DMS153 (cell line): ENCODE results near the gene OBSCN.

Source experiments
- DNase-seq: peaks from one replicate; lab custom pipeline; 2025; lab: John Stamatoyannopoulos, UW

OBSCN gene

DNA sequence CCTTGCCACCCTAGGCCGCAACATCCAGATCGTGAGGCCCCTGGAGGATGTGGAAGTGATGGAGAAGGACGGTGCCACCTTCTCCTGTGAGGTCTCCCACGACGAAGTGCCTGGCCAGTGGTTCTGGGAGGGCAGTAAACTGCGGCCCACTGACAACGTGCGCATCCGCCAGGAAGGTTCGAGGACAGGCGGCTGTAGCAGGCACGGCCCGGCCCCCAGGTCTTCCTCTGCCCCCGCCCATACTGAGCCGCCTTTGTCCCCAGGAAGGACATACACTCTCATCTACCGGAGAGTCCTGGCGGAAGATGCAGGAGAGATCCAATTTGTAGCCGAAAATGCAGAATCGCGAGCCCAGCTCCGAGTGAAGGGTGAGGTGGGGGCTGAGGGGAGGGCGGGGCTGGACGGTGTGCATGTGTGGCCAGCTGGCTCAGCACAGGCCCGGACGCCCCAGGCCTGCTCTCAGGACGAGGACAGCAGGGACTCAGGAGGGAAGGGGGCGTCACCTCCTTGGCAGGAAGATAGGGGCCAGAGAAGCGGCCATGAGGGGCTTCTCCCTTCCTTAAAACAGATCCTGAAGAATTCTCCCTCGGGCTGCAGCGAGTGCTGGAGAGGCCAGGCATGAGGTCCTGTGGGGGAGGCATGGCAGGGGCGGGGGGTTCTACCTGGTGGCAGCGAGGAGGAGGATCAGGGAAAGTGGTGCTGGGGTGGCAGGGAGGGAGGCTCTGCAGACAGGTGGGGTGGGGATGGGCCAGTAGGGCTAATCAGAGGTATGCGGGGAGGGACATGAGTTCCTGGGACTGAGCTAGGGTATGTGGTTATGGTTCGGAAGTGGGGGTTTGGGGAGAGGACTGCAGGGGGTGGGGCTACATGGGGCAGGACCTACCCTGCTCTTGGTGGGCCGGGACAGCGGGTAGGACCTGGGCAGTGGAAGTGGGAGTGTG is 69.9 kb downstream of the OBSCN start:
- no peak for DNase-seq

DNA sequence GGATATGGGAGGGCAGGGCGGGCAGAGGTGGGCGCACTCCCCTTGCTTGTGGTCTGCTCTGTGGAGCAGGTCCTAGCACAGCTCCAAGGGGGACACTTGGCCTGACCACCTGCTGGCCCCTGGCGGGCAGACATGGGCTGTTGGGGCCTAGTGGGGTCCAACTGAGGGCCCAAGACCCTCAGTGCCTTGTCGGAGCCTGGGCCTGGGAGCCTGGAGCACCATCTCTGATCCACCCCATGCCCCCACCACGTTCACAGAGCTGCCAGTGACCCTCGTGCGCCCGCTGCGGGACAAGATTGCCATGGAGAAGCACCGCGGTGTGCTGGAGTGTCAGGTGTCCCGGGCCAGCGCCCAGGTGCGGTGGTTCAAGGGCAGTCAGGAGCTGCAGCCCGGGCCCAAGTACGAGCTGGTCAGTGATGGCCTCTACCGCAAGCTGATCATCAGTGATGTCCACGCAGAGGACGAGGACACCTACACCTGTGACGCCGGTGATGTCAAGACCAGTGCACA is 70.6 kb downstream of the OBSCN start:
- DNase-seq = no peak

DNA sequence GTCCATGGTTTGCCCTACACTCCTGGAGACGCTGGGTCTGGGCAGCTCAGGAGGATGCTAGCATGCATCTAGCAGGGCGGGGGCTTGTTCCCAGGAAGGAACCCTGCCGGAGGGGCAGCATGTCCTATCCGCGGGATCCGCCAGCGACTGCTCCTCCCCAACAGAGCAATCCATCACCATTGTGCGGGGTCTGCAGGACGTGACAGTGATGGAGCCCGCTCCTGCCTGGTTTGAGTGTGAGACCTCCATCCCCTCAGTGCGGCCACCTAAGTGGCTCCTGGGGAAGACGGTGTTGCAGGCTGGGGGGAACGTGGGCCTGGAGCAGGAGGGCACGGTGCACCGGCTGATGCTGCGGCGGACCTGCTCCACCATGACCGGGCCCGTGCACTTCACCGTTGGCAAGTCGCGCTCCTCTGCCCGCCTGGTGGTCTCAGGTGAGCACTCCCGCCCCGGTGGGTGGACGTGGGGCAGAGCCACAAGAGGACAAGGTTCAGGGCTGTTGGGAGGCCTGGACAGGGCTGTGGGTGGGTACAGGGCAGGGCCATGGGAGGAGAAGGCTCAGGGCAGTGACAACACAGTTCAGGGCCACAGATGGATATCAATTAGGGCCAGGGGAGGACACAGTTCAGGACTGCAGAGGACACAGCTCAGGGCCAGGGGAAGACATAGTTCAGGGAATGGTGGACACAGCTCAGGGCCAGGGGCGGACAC is 71.3 kb downstream of the OBSCN start:
- DNase-seq = no peak

DNA sequence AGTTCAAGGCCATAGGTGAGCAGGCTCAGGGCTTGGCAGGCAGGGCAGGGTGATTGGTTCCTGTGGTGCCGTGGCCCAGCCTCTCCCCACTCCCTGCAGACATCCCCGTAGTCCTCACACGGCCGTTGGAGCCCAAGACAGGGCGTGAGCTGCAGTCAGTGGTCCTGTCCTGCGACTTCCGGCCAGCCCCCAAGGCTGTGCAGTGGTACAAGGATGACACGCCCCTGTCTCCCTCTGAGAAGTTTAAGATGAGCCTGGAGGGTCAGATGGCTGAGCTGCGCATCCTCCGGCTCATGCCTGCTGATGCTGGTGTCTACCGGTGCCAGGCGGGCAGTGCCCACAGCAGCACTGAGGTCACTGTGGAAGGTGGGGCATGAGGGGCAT is 71.9 kb downstream of the OBSCN start:
- DNase-seq = no peak

DNA sequence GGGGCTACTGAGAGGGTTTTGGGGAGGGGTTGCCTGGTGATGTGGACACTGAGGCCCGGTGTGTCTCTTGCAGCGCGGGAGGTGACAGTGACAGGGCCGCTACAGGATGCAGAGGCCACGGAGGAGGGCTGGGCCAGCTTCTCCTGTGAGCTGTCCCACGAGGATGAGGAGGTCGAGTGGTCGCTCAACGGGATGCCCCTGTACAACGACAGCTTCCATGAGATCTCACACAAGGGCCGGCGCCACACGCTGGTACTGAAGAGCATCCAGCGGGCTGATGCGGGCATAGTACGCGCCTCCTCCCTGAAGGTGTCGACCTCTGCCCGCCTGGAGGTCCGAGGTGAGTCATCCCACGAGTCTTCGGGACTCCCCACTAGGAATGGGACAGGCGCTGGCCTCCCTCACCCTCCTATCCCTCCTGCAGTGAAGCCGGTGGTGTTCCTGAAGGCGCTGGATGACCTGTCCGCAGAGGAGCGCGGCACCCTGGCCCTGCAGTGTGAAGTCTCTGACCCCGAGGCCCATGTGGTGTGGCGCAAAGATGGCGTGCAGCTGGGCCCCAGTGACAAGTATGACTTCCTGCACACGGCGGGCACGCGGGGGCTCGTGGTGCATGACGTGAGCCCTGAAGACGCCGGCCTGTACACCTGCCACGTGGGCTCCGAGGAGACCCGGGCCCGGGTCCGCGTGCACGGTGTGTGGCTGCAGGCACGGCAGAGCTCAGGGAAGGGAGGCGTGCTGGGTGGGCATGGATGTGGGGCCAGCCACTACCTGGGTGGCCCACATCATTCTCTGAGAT is 72.5 kb downstream of the OBSCN start:
- DNase-seq = no peak

DNA sequence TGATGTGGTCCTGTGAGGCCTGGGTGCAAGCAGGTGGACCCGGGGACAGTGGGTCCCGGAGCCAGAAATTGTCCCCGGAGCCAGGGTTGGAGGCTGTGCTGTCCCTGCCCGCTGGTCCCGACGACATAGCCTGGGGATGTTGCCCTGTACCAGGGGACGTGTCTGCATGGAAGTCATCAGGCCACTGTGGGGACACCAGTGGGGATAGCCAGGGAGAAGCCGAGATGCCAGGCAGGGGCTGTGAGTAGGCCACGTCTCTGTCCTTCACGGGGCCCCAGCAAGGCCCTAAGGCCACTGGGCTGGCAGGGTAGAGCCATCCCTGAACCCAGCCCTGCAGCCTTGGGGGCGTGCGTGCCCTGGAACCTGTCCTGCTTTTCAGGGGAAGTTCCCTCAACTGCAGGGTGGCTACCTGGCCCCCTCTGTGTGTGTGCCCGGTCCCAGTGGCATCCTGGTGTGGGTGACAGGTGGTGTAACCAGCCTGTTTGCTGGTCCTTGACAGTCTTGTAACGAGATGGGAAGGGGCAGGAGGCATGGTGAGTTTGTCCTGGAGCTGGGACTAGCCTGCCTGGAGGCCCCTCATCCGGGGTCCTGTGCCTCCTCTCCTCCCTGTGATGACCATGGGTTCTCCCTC is 73.2 kb downstream of the OBSCN start:
- no peak for DNase-seq

DNA sequence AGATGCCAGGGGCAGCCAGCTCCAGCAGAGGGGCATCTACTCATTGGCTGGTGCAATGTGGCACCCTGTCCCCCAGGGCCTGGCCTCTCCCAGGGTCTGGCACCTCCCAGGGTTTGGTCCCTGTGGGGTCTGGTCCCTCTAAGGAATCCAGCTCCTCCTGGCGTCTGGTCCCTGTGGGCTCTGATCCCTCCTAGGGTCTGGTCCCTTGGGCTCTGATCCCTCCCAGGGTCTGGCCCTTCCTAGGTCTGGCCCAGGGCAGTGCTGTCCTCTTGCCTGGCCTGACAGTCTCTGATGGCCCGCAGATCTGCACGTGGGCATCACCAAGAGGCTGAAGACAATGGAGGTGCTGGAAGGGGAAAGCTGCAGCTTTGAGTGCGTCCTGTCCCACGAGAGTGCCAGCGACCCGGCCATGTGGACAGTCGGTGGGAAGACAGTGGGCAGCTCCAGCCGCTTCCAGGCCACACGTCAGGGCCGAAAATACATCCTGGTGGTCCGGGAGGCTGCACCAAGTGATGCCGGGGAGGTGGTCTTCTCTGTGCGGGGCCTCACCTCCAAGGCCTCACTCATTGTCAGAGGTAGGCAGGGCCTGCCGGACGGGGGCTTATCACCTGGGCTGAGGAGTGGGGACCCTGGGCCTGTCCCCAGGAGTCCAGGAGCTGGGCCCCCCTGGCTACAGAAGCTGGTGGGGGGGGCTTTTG is 73.9 kb downstream of the OBSCN start:
- no peak for DNase-seq

DNA sequence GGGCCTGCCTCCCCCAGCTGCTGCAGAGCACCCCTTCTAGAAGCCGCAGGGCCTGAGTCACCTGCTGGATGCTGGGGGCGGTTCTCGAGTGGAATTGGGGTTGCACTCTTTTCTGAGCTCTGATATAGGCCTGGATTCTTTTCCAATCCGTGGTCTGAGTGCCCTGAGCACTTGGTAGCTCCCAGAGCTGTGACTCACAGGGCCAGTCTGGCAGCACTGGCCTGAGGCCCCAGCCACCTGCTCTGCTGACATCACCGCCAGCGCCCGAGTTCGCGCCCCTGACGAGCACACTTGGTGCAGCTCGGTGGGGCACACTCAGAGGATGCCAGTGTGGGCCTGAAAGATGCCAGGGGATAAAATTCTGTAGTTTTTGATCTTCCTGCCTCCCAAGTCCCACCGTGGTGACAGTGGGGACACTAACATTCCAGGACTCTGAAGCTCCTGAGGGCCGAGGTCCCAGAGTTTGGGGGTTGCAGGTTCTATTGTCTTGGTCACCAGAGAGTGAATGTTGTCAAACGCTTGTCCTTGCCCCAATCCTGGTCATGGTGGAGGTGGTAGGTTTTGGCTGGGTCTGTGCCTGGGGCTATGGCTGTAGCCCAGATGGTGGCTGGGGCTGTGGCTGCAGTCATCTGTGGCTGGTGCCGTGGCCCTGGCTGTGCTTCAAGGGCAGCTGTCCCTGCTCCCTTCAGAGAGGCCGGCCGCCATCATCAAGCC is 74.6 kb downstream of the OBSCN start:
- DNase-seq = no peak

DNA sequence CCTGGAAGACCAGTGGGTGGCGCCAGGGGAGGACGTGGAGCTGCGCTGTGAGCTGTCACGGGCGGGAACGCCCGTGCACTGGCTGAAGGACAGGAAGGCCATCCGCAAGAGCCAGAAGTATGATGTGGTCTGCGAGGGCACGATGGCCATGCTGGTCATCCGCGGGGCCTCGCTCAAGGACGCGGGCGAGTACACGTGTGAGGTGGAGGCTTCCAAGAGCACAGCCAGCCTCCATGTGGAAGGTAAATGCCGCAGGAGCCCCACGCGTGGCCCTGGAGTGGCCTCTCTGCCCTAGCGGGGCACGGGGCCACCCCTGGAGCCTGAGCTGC is 75.2 kb downstream of the OBSCN start:
- no peak for DNase-seq

DNA sequence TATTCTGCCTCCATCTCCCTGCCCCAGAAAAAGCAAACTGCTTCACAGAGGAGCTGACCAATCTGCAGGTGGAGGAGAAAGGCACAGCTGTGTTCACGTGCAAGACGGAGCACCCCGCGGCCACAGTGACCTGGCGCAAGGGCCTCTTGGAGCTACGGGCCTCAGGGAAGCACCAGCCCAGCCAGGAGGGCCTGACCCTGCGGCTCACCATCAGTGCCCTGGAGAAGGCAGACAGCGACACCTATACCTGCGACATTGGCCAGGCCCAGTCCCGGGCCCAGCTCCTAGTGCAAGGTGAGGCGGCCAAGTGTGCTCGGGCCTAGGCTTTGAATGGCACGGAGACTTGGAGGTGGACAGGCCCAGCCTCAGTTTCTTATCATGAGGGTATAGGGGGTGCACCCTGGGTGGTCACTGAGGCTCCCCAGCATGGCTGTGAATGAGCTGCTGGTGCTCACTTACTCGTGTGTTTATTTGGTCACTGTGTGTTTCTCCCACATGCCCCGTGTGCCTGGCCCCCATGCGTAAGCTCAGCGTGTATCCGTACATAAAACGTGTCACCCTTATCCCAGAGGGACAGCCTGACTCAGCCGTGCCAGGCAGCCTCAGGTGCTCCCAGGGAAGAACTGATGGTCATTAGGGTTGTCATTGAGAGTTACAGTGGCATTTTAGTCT is 75.8 kb downstream of the OBSCN start:
- no peak for DNase-seq

DNA sequence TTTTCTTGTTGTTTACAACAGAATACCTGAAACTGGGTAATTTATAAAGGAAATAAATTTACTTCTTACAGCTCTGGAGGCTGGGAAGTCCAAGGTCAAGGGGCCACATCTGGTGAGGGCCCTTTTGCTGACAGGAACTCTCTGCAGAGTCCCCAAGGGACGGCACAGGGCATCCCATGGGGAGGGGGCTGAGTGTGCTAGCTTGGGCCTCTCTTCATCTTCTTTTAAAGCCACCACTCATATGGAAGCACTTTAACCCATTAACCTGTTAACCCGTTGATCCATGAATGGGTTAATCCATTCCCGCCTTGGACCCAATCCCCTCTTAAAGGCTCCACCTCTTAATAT is 76.3 kb downstream of the OBSCN start:
- DNase-seq = no peak

DNA sequence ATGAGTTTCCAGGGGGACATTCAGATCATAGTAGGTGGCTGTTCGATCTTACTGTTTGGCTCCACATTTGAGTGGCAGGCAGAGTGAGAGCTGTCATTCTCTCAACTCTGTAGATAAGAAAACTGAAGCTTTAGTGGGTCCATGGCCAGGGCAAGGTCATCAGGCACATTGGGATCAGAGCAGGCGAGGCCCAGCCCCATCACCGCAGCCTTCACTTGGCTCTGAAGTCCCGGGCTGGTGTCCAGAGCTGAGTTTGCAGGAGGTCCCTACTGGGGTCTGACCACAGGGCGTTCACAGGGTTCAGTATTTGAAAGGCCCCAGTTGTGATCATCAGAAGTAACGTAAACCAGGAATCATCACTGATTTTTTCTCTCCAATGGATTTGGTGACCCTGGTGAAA is 76.7 kb downstream of the OBSCN start:
- DNase-seq = no peak

DNA sequence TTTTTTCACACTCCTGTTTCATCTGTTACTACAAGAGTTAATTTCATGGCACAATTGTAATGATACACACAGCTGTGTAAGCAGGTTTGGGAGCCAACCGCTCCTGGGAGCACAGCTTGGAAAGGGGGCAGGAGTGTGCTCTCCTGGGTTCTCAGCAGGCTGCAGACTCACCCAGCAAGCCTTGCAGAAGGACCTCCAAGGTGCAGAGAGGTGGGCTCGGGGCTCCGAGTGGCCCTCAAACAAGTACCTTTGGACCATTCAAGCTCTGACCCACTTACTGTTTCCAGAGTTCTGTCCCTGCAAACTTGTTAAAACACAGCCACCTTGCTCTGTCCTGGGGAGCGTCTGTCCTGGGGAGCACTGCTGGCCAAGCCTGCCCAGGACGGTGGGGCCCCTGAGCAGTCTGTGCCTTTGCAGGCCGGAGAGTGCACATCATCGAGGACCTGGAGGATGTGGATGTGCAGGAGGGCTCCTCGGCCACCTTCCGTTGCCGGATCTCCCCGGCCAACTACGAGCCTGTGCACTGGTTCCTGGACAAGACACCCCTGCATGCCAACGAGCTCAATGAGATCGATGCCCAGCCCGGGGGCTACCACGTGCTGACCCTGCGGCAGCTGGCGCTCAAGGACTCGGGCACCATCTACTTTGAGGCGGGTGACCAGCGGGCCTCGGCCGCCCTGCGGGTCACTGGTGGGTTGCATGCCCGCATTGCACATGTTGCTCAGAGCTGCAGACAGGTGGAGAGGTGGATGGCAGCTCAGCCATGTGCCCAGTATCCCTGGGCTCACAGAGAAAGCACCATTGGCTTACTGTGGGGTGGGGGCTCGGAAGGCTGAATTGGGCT is 78.0 kb downstream of the OBSCN start:
- DNase-seq = no peak

DNA sequence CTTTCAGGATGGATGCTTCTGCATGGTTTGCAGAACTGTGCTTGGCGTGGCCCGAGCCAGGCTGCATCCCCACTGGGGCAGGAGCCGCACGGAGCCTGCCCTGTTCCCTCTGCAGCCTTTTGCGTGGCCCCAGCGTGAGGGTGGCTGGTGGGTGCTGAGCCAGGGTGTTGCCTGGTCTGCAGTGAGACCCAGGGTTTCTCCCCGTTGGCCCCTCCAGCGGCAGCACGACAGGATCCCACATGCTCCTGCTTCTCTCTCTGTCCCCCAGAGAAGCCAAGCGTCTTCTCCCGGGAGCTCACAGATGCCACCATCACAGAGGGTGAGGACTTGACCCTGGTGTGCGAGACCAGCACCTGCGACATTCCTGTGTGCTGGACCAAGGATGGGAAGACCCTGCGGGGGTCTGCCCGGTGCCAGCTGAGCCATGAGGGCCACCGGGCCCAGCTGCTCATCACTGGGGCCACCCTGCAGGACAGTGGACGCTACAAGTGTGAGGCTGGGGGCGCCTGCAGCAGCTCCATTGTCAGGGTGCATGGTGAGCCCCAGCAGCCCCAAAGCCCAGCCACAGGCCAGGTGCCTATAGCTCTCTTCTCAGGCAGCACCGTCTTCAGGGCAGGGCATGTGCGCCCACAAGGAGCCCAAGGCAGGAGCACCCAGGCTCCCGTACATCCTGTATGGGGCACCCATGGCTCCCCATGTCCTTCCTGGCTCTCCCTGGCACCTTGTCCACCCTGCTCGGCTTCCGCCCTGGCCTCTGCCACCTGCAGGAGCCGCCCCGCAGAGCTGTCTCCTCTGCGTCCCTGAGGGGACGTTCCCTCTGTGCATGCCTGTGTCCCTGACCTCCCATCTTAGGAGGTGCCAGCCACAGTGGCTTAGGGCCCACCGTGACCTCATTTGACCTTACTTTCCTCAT is 78.9 kb downstream of the OBSCN start:
- DNase-seq = no peak

DNA sequence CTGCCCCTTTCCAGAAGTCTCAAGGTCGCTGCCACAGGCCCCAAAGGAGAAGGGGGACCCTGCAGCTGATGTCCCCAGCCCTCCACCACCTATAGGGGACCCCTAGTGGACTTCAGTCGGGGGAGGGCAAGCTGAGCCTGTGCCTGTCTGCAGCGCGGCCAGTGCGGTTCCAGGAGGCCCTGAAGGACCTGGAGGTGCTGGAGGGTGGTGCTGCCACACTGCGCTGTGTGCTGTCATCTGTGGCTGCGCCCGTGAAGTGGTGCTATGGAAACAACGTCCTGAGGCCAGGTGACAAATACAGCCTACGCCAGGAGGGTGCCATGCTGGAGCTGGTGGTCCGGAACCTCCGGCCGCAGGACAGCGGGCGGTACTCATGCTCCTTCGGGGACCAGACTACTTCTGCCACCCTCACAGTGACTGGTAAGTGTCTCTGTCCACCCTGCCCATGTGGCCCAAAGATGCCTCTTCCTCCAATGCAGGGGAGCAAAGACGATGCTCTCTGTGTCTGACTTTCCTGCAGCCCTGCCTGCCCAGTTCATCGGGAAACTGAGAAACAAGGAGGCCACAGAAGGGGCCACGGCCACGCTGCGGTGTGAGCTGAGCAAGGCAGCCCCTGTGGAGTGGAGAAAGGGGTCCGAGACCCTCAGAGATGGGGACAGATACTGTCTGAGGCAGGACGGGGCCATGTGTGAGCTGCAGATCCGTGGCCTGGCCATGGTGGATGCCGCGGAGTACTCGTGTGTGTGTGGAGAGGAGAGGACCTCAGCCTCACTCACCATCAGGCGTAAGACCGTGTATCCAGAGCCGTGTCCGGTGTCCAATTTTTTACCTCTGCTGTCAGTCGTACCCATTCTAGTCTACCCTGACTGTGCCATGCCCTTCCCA is 79.9 kb downstream of the OBSCN start:
- no peak for DNase-seq

DNA sequence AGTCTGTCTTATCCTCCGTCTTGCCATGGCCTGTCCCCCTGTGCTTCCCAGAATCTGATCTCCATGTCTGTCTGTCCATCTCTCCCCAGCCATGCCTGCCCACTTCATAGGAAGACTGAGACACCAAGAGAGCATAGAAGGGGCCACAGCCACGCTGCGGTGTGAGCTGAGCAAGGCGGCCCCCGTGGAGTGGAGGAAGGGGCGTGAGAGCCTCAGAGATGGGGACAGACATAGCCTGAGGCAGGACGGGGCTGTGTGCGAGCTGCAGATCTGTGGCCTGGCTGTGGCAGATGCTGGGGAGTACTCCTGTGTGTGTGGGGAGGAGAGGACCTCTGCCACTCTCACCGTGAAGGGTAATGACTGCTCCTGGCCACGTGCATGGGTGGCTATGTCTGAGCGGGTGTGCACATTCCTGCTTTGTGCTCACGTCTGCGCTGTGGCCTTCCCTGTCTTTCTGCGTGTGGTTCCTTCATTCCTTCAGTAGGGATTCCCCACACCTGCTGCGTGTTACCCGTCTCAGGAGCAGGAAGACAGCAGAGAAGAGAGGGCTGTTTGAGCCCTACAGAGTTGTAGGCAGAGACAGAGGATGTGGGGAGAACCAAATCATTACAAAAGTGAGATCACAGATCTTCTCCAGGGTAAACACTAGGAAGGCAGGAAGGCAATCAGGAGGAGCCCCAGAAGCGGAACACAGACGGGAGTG is 80.8 kb downstream of the OBSCN start:
- DNase-seq = no peak
